Measurements from ENCODE around the gene CLTC. TPM values are rescaled to one million over a fixed set of nuclear protein-coding genes. Genes with fewer than 3 reads are reported as not detected.

Gene CLTC
- total RNA-seq, 1 experiment from 2014 or later, result 240 TPM

DNA sequence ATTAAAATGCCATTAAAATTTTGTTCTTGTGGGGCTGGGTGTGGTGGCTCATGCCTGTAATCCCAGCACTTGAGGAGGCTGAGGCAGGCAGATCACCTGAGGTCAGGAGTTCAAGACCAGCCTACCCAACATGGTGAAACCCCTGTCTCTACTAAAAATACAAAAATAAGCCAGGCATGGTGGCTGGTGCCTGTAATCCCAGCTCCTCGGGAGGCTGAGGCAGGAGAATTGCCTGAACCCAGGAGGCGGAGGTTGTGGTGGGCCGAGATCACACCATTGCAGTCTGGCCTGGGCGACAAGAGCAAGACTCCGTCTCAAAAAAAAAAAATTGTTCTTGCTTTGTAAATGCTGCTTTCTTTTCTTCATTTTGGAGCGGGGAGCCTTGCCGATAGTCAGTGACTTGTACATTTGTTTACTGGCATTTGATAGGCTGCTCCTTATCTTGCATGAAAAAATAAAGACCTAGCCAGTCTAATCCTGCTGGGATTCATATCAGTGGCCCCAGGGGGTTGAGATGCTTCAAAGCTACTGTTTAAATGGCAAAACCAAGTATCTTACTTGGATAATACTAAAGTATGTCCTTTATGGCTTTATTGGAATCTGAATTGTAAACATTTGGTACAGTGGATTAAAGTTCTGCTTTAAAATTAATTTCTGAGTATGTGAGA lies 3.3 kb upstream of the CLTC start:
- Mint-ChIP-seq H3K4me1 (ENCODE audit: insufficient read depth, unreplicated experiment) (peaks cover 6% of the 10 kb centered on the region), H3K27me3 (ENCODE audit: insufficient read depth, unreplicated experiment) (no peaks in the 10 kb centered on the region), H3K36me3 (ENCODE audit: insufficient read depth, unreplicated experiment) (peaks cover 7% of the 10 kb centered on the region), H3K27ac (ENCODE audit: low read depth, unreplicated experiment) (no peak overlapping the region), H3K9me3 (ENCODE audit: unreplicated experiment) (no peaks in the 10 kb centered on the region), H3K4me3 (ENCODE audit: unreplicated experiment) (no peak overlapping the region)
- TF ChIP-seq, protein P1, sequence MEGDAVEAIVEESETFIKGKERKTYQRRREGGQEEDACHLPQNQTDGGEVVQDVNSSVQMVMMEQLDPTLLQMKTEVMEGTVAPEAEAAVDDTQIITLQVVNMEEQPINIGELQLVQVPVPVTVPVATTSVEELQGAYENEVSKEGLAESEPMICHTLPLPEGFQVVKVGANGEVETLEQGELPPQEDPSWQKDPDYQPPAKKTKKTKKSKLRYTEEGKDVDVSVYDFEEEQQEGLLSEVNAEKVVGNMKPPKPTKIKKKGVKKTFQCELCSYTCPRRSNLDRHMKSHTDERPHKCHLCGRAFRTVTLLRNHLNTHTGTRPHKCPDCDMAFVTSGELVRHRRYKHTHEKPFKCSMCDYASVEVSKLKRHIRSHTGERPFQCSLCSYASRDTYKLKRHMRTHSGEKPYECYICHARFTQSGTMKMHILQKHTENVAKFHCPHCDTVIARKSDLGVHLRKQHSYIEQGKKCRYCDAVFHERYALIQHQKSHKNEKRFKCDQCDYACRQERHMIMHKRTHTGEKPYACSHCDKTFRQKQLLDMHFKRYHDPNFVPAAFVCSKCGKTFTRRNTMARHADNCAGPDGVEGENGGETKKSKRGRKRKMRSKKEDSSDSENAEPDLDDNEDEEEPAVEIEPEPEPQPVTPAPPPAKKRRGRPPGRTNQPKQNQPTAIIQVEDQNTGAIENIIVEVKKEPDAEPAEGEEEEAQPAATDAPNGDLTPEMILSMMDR (IDR thresholded peaks at IDR 0.05; ENCODE audit: unreplicated experiment), result no peak
- ChIA-PET CTCF (no interaction called here), POLR2A (interaction anchor here (5.2 to 7.4 kb wide), 2 partner anchors 19 to 50 kb away, joined by 36 to 91 read pairs; partner anchors contain the start of gene DHX40)
- intact Hi-C loops (cut with micrococcal nuclease), result no loop called here
- no peak for DNase-seq (ENCODE audit: unreplicated experiment)
- no TSS peak for BruUV-seq (replicated peaks)

DNA sequence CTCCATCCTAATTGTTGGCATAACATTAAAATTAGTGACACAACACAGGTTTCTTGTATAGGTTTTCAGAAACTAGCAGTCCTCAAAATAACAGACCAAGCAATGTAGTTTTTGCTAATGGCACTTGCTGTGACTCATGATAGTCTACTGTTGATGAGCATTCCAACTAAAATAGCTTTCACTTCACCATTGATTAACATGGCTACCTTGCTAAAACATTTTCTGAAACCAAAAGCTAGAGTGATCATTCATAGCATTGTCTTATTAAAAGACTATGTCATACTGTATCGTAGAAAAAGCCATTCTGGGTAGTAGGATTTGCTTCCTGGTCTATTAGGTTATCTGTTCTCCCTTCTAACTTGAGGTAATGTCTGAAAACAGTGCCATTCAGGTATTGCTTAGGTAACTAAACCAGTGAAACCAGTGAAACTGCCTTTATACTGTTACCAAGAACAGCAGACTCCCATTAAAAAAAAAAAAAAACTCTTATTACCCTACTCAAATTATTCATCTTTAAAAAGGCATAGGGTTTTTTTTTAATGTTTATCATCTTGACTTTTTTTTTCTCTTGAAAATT lies 2.5 kb upstream of the CLTC start:
- Mint-ChIP-seq H3K9me3 (ENCODE audit: unreplicated experiment) (no peaks in the 10 kb centered on the region), H3K4me1 (ENCODE audit: insufficient read depth, unreplicated experiment) (peaks cover 12% of the 10 kb centered on the region), H3K4me3 (ENCODE audit: unreplicated experiment) (no peak overlapping the region), H3K27ac (ENCODE audit: low read depth, unreplicated experiment) (no peak overlapping the region), H3K27me3 (ENCODE audit: insufficient read depth, unreplicated experiment) (no peaks in the 10 kb centered on the region), H3K36me3 (ENCODE audit: insufficient read depth, unreplicated experiment) (peaks cover 7% of the 10 kb centered on the region)
- no peak for DNase-seq (ENCODE audit: unreplicated experiment)
- intact Hi-C loops (cut with micrococcal nuclease), result no loop called here
- TF ChIP-seq, protein P1 (IDR thresholded peaks at IDR 0.05; ENCODE audit: unreplicated experiment), result no peak
- no TSS peak for BruUV-seq (replicated peaks)
- CTCF ChIA-PET, result no interaction called here
- POLR2A ChIA-PET, result interaction anchor here (0.5 to 7.4 kb wide), 9 partner anchors 10 to 397 kb away, joined by 3 to 91 read pairs (median 3); partner anchors contain the start of genes DHX40, GDPD1, PTRH2 and VMP1

DNA sequence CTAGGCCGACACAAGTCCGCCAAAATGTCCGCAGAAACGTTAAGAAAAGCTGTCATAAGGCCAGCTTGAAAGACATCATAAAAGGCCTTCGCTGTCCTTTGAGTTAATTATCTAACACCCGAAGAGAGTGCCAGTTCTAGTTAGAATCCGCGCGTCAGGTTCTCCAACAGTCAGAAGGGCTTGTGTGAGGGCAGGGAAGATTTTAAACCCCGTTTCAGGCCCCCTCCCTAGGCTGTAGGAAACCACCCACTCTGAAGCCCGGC lies 729 bp upstream of the CLTC start:
- peak overlapping the region; percentile 100 for H3K27ac Mint-ChIP-seq (ENCODE audit: low read depth, unreplicated experiment)
- intact Hi-C loops (cut with micrococcal nuclease), result no loop called here
- DNase-seq (ENCODE audit: unreplicated experiment), result no peak
- H3K9me3 Mint-ChIP-seq (ENCODE audit: unreplicated experiment), result no peaks in the 10 kb centered on the region
- CTCF ChIA-PET, result interaction anchor here (0.6 to 1.4 kb wide), 3 partner anchors 11 to 100 kb away, joined by 3 read pairs; no protein-coding TSS in a partner anchor
- H3K4me1 Mint-ChIP-seq (ENCODE audit: insufficient read depth, unreplicated experiment), result peaks cover 23% of the 10 kb centered on the region
- no TSS peak for BruUV-seq (replicated peaks)
- TF ChIP-seq, protein P1 (IDR thresholded peaks at IDR 0.05; ENCODE audit: unreplicated experiment), result no peak
- POLR2A ChIA-PET, result interaction anchor here (0.6 to 7.4 kb wide), 42 partner anchors 8 to 987 kb away, joined by 3 to 91 read pairs (median 5); partner anchors contain the start of genes DHX40, PPM1D, PTRH2 and RNFT1
- peak overlapping the region; percentile 98 for H3K4me3 Mint-ChIP-seq (ENCODE audit: unreplicated experiment)
- no peaks in the 10 kb centered on the region for H3K27me3 Mint-ChIP-seq (ENCODE audit: insufficient read depth, unreplicated experiment)
- H3K36me3 Mint-ChIP-seq (ENCODE audit: insufficient read depth, unreplicated experiment), result peaks cover 7% of the 10 kb centered on the region

DNA sequence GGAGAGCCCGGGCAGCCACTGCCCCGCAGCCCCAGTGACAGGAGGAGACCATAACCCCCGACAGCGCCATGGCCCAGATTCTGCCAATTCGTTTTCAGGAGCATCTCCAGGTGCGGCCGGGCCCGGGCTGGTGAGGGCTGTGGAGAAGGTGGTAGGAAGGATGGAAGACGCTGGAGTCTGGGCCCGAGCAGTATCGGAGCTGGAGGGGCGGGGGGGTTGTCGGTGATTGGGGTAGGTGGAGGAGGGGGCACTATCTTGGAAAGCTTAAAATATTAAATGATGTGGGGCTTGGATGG lies 317 bp downstream of the CLTC start:
- H3K27ac Mint-ChIP-seq (ENCODE audit: low read depth, unreplicated experiment), result peak overlapping the region; percentile 100
- POLR2A ChIA-PET, result interaction anchor here (0.6 to 7.4 kb wide), 32 partner anchors 8 to 980 kb away, joined by 3 to 91 read pairs (median 6); partner anchors contain the start of genes DHX40, GDPD1, PPM1D and PTRH2
- TF ChIP-seq, protein P1 (IDR thresholded peaks at IDR 0.05; ENCODE audit: unreplicated experiment), result no peak
- peak overlapping the region; percentile 98 for H3K4me3 Mint-ChIP-seq (ENCODE audit: unreplicated experiment)
- peaks cover 23% of the 10 kb centered on the region for H3K4me1 Mint-ChIP-seq (ENCODE audit: insufficient read depth, unreplicated experiment)
- DNase-seq (ENCODE audit: unreplicated experiment), result no peak
- H3K36me3 Mint-ChIP-seq (ENCODE audit: insufficient read depth, unreplicated experiment), result peaks cover 4% of the 10 kb centered on the region
- intact Hi-C loops (cut with micrococcal nuclease), result loop anchor here (5.0 kb wide), 1 partner anchor 87 kb away; the partner anchor contains the start of genes PTRH2 and VMP1
- BruUV-seq (replicated peaks), result no TSS peak
- CTCF ChIA-PET, result interaction anchor here (0.6 to 0.7 kb wide), 3 partner anchors 14 to 60 kb away, joined by 3 to 5 read pairs (median 3); no protein-coding TSS in a partner anchor
- H3K9me3 Mint-ChIP-seq (ENCODE audit: unreplicated experiment), result no peaks in the 10 kb centered on the region
- no peaks in the 10 kb centered on the region for H3K27me3 Mint-ChIP-seq (ENCODE audit: insufficient read depth, unreplicated experiment)
